Tongue (tissue), 2 donors: ENCODE results near the gene SLC25A23. TPM values are rescaled to one million over a fixed set of nuclear protein-coding genes. Genes with fewer than 3 reads are reported as not detected.

Experiments used
- DNase-seq: peaks from one replicate; pipeline ENCODE4 v3.0.0-alpha.2; 2015
- total RNA-seq: library from RNA; depleted of rRNA; stranded (reverse); fragments of >200 nt; gene quantifications from one replicate; pipeline ENCODE4 v1.2.3, GENCODE V29; 2014

SLC25A23 gene
- total RNA-seq, 1 donor from 2014 or later = 46.7 TPM

DNA sequence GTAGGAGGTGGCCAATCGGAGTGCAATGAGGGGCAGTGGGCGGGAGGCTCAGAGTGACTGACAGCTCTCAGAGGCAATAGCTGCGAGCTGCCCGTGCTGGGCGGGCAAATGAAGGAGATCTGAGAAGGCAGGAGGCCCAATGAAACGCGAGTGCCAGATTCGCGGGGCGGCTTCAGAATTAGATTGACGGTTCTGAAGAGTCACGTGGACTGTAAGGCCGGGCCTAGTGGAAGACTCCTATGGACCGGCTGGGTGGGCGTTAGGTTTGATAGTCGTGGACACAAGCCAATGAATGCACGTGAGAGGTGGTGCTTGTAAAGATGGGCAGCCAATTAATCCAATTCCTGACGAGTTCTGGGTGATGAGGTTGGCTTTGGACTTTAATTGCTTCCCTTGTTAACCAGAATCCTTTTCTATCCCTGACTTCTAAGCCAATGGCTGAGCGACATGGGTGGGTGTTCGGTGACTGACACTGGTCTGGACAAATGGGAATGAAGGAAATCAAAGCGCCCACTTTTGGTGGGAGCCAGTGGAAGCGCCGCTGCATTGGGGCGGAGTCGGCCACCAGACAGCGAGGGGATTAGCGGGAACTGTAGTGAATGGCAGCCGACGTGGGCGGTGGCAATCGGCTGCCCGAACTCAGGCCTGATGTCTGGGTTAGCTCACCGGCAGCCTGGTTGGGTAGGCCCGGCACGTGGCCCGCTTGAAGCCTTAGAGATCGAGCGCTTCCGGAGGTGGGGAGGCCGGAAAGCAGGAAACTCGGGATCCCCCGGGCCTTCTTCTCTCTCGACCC lies 34.5 kb downstream of the SLC25A23 start:
- DNase-seq = peak; percentile 100

DNA sequence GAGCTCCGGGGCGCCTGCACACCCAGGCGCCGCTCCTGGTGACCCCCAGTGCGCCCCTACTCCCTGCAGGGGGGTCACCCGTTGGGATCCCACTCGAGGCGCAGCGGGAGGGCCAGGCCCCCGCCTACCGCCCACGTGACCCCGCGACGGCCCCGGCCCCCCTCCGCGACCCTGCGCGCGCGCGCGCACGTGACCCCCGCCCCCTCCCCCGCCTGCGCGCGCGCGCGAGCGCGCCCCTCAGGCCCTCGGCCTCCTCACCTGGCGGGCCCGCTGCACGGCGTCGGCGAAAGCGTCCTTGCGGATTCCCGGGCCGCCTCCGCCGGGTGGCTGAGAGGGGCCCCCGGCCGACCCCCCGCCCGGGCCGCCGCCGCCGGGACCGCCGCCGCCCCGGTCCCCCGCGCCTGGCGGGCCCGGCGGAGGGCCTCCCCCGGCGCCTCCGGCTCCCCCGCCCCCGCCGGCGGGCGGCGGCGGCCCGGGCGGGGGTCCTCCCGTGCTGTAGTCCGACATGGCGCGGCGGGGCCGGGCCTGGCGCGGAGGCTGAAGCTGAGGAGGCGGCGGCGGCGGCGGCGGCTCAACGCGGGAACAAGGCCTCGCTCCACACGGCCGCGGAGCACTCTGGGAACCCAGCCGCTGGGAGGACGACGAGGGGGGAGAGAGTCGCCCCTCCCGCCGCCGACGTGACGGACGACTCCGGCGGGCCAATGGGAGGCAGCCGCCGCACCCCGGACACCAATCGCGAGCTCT lies 35.2 kb downstream of the SLC25A23 start, which contains the start of gene KHSRP:
KHSRP (minus strand) TSS at position 617 of the 744 bp plus-strand sequence; CDS start at position 507, 110 bp downstream.
- peak; percentile 36 for DNase-seq

DNA sequence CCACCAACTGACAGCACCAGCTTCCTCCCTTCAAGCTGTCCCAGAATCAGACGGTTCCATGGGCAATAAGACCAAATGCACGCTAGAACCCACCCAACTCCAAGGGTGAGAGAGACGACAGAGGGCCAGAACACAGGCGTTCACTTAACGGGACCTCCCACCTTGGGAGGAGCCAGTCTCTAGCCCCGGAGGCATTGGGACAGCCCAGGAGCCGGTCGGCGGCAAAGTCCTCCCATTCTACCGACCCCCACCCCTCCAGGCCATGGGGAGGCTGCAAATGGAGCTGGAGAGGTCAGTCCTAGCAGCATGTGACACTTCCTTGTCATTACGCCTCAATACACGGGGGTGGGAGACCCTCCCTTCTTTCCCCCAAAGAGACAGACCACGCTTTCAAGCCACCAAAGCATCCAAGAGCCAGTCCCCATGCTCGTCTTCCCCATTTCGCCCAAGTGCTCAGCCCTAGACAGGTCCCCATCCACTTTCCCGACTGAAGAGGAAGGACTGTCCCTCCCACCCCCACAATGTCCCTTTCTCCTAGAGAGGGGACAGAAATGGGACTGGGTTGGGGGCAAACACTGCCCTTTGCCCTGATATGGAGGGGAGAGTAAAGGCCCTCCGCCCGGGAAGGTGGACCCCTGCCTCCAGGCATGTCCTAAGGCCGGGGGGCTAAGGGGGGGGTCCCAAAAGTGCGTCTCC lies 35.9 kb downstream of the SLC25A23 start:
- DNase-seq = peak; percentile 63

DNA sequence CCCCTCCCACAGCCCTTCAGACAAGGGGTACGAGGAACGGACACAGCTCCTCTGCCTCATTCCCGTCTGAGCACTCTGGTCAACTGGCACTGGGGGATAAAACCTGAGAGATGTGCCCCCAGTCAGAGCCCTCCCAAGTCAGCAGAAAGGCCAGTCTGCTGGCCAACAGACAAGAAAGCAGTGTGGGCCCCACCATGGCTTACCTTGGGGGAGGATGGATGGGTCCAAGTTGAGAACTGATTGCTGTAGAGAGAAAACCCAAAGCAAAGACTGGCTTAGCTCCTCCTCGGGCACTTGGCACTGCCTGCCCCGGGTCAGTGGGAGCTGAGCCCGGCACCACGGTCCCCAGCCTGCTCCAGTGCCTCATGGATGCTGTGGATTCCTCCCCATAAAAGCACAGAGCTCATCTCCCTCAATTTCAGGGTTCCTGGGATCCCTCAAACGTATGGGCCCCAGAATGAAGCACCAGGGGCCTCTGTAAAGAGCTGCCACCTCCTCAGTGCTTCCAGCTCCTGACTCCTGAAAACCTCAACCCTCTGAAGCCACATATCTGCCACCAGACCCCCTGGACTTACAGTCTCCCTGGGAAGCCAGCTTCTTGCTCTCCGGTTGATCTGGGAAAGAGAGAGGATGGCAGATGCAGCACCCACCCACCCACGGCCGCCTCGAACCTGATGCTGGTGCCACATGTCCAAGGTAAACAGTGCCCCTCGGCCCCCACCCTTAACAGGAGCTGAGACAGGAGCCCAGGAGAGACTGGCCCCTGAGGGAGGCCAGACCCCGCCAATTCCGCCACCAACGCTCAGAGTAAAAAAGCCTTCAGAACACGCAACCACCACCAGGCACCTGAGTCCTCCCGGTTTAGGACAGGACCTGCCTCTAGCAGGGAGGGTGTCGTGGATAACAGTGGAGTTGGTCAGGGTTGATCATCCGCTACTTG lies 38.2 kb downstream of the SLC25A23 start:
- DNase-seq = no peak

DNA sequence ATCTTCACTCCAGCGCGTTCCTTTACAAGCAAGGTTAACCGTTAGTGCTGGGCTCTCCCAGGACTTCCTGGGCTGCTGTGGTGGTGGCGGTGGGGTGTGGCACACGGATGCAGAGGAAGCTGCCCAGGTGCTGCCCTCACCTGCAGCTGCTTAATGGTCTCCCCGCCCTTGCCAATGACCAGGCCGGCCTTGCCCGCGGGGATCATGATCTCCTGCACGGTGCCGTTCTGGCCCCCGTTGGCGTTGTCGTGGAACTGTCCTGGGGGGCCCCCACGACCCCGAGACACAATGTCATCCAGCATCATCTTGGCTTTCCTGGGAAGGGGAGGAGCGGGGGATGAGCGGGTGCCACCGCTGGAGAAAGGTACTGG lies 41.0 kb downstream of the SLC25A23 start:
- no peak for DNase-seq

DNA sequence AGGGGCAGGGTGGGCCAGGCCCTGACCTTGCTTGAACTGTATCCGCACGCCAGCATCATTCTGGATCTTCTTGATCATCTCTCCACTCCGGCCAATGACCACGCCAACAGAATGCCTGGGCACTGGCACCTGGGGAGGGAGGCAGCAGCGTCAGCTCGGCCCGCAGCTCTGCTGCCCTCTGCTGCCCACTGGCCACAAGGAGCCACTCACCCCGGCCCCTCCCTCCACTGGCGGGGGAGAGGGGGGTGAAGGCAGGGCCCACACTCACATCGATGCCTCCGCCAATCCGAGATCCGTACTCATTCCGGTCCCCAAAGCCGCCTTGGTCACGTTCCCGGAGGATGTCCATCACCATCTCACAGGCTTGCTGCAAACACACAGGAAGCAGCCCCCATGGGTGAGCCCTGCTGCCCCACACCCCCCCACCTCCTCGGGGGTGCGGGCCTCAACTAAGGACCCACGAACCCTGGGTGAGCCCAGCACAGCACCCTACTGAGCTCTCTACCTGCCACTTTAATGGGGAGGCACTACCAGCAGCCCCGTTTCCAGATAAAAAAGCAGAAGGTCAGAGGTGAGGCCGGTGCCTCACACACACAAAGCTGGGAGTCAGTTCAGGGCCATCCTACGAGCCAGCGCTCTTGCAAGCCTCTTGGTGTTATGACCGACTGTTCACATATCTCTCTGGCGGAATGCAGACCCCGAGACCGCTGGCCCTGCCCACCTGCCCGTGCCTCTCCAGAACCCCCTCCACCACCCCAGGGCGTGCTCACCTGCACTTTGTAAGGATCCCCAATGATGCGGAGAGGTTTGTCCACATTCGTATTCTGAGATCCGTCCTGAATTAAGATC lies 41.7 kb downstream of the SLC25A23 start:
- no peak for DNase-seq

DNA sequence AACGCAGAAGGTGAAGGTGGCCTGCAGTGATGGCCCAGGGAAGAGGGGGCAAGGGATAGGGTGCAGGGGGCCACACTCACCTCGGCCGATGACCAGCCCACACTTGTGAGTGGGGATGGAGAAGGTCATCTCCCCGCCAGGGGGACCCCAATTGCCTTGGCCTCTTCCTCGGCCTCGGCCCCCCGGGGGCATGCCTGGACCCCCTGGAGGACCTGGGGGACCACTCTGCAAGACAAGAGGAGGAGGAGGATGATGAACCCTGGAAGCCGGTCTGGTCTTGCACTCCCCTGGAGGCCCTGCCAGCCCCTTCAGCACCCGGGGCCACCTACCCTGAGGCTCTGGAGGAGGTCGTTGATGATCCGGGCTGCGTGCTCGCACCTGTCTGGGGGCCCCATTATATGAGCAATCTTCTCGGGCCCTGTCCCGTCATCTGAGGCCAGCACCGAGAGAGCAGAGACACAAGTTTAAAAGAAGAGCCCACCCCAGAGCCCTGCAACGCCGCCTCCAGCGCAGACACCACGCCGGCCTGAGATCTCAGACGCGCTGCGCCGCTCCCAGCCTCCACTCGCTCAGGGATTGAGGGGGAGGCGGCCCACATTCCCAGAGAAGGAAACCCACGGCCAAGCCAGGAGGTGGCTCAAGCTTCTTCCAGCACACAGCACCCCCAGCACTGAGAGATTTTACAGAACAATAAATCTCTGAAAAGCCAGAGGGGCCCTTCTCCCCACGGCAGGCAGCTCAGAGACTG lies 42.8 kb downstream of the SLC25A23 start:
- DNase-seq = no peak

DNA sequence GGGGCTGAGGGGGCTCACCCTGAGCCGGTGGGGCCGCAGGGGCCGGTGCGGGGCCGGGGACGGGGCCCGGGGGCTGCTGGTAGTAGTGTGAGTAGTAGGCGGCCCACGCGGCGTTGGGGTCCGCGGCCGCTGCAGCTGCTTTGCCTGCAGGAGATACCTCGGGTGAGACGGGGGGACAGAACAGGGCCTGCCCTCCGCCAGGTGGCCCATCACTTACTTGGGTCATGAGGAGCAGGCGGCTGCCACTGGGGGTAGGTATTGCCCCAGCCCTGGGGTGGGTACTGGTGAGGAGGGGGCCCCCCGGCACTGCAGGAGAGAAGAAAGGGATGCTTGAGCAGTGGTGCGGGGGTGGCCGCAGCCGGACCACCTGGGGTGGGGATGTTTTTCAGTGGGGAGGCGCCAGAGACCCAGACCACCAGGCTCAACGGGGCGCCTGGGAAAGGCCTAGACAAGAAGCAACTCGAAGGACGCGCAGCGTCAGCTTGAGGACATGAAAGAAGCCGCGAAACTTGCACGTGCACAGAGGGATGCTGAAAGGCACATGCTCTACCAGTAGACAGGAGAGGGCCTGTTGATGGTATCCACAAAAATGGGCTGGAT lies 43.9 kb downstream of the SLC25A23 start:
- no peak for DNase-seq

DNA sequence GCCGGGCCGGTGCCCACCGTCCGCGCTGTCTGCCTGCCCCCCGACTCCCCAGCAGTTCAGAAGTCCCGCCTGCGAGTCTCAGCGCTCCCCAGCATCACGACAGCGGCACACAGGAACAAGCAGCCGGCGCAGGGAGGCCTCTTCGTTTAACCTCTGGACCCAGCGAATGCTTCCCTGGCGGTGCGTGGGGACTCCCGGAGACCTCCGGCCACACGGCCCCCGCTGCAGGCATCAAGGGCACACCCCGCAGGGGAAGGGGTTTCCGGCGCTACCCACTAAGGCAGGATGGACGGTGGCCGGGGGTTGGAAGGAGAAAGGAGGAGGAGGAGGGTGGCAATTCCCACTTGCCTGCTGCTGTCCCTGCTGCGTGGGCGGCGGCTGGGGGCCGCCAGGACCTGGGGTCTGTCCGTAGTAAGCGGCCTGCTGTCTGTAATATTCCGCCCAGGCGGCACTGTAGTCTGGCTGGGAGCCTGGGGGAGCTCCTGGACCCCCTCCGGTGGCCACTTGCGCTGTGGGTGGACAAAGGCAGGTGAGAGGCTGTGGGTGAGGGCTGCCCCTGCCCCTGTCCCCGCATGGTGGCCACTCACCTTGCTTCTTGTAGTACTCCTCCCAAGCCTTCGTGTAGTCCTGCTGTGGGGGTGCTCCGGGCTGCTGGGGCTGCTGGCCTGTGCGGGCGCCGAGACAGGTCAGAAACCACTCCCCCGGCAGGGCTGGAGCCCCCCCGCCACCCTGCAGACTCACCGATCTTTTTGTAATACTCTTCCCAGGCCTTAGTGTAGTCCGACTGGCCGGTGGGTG lies 44.6 kb downstream of the SLC25A23 start:
- DNase-seq = no peak

DNA sequence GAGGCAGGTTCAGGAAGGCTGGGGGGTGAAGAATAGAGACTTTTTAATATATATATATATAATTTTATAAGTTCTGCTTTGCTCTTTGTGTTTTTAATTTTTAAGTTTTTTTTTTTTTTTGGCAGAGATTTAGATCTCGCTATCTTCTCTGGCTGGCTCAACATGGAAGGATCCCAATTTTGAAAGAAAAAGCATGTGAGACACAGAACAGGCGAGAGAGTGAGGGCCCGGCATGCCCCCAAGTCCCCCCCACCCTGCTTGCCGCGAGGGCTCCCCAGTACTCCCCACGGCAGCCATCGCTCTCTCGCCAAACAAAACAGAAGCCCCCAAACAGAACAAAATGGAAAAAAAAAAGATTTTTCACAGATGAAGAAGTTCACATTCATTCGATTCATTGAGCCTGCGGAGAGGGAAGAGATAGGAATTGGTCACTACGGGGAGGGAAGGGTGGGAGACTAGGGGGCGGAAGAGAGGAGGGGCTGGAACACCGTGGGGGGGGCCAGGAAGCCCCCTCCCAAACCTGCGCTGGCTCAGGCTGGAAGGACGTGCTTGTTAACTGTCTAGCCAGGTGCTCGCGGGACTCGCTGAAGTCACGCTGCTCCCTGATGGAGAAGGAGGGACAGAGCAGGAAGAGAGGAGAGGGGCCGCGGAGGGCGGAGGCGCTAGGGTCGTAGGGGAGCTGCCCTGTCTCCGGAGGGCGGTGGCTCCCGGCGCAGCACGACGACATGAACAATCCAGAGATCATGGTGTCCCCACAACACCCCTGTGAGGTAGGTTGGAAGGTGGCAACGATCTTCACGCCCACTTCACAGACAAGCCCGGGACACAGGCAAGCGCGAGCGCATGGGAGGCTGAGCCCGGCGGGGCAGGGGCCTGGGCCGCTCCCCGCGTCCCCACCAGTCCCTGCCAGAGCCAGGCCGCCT lies 45.6 kb downstream of the SLC25A23 start:
- peak; percentile 40 for DNase-seq

DNA sequence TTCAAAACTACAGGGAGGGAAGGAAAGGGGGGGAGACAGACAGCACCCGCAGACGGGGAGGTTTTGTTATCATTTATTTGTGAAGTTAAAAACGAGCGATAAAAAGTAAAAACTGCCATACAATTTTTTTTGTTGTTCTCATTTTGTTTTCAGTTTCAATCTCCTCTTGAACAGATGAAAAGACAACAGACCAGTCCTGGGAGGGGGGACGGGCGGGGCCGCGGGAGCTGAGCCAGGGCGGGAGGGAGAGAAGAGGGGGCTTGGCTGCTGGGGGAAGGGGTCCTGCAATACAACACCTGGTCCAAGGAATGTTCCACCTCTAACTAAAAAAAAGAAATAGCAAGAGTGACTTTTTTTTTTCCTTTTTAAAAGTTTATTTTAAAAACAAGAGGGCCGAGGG lies 46.3 kb downstream of the SLC25A23 start:
- peak; percentile 35 for DNase-seq

DNA sequence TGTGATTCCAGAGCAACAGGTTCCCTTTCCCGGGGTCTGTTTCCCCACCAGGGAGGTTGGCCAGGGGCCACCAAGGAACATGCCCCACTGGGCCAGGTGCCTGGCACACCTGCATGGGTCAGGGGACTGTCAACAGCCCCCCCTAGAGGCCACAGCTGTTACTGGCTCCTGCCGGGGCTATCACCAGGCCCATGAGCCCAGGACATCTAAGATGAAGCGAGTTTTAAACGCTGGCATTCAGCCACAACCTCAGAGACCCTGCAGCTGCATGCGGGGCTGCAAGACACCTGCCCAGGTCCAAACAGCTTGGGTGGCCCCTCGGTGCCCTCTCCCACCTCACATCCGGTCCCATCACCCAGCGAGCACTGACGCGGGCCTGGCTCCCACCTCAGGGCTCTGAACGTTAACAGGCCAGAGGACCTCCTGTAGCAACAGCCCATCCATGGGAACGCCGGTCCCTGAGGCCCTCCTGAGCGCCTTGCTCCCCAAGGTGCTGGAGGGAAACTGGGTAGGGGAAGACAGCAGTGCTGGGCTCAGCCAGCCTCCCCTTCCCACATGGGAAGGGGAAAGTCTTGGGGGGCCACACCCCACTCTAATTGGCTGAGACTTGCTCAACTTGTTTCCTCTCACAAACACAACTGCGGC lies 47.0 kb downstream of the SLC25A23 start:
- DNase-seq = peak; percentile 51

DNA sequence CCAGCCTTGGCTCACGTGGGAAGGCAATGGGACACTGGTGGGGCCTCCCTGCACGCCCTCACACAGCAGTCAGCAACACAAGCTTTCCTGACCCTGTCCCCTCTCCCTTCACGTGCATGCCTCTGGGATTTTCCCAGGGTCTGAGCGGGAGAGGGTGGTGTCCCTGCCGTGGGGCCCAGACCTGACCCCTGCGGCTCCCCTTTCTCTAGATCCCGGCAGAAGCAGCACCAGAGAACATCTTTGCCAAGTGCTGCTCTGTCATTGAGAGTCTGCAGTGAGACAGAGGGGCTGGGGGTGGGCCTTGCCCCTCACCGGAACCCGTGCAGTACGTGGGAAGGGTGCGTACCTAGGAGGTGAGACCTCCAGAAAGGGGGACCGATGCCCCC lies 47.5 kb downstream of the SLC25A23 start:
- DNase-seq = no peak

DNA sequence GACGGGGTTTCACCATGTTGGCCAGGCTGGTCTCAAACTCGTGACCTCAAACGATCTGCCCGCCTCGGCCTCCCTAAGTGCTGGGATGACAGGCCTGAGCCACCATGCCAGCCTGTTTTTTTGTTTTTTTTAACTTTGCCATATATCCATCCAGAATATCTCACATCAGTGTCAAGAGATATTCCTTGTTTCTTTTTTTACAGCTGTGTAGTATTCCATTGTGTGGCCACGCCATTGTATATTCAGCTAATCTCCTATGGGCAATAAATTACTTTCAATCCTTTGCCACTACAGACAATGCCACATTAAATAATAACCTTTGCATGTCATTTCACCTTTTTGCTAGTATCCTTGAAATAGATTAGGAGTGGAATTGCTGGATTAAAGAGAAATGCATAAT lies 50.2 kb downstream of the SLC25A23 start:
- DNase-seq = no peak

DNA sequence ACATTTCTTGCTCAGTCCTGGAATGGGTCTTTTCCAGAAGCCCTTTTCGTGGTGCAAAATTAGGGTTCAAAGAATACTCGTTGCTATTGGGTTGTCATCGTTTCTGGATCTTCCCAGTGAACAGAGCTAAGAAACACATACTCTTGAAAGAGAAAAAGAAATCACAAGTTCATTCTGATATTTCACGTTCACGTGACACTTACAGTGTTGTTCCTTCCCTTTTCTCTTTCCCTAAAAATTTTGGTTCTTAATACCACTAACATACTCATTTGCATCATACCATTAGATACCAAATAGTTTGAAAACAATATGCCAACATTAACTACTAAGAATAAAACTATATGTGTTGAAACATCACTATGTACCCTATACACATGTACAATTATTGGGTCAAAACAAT lies 53.2 kb downstream of the SLC25A23 start:
- DNase-seq = no peak

DNA sequence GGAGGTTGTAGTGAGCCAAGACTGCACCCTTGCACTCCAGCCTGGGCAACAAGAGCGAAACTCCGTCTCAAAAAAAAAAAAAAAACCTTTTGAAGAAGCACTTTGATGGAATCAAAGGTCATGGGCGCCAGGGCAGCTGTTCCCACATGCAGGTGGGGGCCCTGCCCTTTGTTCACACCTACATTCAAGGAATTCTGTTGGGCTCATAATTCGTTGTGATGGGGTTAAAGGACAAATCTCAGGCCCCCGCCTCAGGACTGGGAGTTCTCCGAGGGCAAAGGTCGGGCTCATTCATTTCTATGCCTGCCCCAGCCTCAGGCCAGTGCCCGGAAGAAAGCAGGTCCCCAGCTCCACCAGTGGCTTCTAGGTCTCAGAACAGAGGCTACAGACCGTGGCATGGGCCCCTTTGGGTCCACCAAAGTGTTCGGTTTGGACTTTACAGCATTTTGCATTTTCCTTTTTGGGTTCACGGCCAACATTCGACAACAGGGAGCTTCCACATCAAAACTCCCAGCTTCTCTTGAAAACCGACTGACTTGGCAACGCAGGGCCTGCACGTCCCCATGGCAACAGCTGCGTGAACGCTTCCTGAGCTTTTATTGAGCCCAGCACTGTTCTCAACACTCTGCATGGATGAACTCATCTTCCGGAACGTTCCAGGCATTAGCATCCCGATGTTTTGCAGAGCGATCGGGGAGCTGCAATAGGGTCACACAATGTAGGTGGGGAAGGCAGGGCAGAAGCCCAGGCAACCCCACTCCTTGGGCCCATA lies 56.6 kb downstream of the SLC25A23 start:
- peak; percentile 84 for DNase-seq
